Endothelial cell of umbilical vein (primary cell): ENCODE data around the gene ATF3.

Experiments used
- EZH2 ChIP-seq: IDR thresholded peaks from 2 replicates; pipeline ENCODE4 v1.6.1; 2012; ENCODE audit warnings: borderline replicate concordance, low read depth, mild to moderate bottlenecking, moderate library complexity, low read length, inconsistent platforms; ENCODE audit not compliant: severe bottlenecking
- FOS ChIP-seq: IDR thresholded peaks from 2 replicates; pipeline ENCODE4 v1.6.1; 2011; ENCODE audit warnings: mild to moderate bottlenecking, low read length, moderate library complexity, borderline replicate concordance; ENCODE audit not compliant: insufficient read depth
- JUN ChIP-seq: IDR thresholded peaks from 2 replicates; pipeline ENCODE4 v1.6.1; 2011; ENCODE audit warnings: borderline replicate concordance, low read depth; ENCODE audit not compliant: insufficient read length, insufficient read depth
- MYC ChIP-seq: IDR thresholded peaks from one replicate; pipeline ENCODE4 v1.6.1; 2011; ENCODE audit warnings: mild to moderate bottlenecking, low read depth, low read length
- POLR2A ChIP-seq: IDR thresholded peaks from 2 replicates; pipeline ENCODE4 v1.6.1; 2012; ENCODE audit warnings: low read depth, mild to moderate bottlenecking, control low read depth, low read length
- POLR2AphosphoS5 ChIP-seq: IDR thresholded peaks from 2 replicates; pipeline ENCODE4 v1.6.1; 2012; ENCODE audit warnings: low read depth, mild to moderate bottlenecking, control low read depth, low read length, moderate library complexity; ENCODE audit not compliant: insufficient read depth
- TF ChIP-seq, protein P1 (sequence below), 2 donors: IDR thresholded peaks; 1 replicate in 1 of 2; 2 replicates in 1 of 2; pipeline ENCODE4 v1.5.1; 2011; ENCODE audit warnings: low read length in 2 of 2, mild to moderate bottlenecking in 2 of 2, moderate library complexity in 2 of 2, control low read depth in 1 of 2, inconsistent platforms in 1 of 2, low read depth in 1 of 2; ENCODE audit not compliant: insufficient read depth in 1 of 2; ENCODE audit errors: extremely low read depth in 1 of 2
- TF ChIP-seq, protein P2 (sequence below): IDR thresholded peaks from 2 replicates; pipeline ENCODE4 v1.6.1; 2011; ENCODE audit not compliant: insufficient read depth, insufficient read length

DNA sequence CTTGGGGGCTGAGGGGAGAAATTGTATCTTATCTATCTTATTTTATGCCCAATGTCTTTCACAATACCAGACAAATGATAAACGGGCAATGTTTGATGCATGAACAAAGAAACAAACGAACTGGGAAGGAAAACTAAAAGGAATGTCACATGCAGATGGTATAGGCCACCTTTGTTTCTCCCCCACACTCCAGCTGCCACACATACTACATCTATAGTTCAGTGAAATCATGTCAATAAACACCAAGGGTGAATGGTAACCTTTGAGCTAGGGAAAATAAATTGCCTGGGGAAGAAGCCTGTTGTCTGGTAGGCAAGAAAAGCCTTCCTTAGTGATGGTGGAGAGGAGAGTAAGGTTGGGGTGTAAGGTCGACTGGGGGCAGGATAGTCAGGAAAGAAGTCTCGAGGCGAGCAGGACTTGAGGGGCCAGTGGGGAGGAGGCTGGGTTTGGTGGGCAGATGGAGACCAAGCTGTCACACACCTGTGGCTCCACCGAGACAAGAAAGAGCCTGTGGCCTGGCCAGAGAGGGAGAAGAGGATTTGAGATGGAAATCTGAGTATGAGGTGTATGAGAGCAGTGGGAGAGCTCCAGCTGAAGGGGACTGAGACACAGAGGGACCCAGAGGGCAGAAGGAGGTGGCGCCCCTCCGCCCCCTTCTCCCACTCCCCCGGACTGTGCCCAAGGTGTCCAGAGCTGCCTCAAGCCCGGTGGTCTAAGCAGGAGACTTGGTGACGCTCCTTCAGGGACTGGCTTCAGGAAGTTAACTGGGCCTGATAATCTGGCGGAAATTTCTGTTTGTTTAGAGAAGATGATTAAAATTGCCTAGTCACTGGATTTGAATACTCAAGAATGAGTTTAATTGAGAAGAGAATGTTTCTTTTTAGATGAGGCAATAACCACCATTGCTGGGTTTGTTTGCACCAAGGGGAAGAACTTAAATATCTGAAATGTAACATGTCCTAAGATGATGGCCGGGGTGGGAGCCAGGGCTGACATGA is 37.3 kb downstream of the ATF3 start:
- TF ChIP-seq POLR2AphosphoS5 = no peak
- TF ChIP-seq EZH2 = no peak
- TF ChIP-seq, protein P1, sequence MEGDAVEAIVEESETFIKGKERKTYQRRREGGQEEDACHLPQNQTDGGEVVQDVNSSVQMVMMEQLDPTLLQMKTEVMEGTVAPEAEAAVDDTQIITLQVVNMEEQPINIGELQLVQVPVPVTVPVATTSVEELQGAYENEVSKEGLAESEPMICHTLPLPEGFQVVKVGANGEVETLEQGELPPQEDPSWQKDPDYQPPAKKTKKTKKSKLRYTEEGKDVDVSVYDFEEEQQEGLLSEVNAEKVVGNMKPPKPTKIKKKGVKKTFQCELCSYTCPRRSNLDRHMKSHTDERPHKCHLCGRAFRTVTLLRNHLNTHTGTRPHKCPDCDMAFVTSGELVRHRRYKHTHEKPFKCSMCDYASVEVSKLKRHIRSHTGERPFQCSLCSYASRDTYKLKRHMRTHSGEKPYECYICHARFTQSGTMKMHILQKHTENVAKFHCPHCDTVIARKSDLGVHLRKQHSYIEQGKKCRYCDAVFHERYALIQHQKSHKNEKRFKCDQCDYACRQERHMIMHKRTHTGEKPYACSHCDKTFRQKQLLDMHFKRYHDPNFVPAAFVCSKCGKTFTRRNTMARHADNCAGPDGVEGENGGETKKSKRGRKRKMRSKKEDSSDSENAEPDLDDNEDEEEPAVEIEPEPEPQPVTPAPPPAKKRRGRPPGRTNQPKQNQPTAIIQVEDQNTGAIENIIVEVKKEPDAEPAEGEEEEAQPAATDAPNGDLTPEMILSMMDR (IDR thresholded peaks at IDR 0.05; ENCODE audit: extremely low read depth in 1 of 2, insufficient read depth in 1 of 2, low read depth in 1 of 2, low read length in 2 of 2) = no peak
- no peak for TF ChIP-seq POLR2A
- no peak for TF ChIP-seq MYC
- TF ChIP-seq, protein P2, sequence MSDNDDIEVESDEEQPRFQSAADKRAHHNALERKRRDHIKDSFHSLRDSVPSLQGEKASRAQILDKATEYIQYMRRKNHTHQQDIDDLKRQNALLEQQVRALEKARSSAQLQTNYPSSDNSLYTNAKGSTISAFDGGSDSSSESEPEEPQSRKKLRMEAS = no peak
- no peak for TF ChIP-seq JUN
- TF ChIP-seq FOS = no peak
